Measurements from ENCODE around the gene COA5.

DNA sequence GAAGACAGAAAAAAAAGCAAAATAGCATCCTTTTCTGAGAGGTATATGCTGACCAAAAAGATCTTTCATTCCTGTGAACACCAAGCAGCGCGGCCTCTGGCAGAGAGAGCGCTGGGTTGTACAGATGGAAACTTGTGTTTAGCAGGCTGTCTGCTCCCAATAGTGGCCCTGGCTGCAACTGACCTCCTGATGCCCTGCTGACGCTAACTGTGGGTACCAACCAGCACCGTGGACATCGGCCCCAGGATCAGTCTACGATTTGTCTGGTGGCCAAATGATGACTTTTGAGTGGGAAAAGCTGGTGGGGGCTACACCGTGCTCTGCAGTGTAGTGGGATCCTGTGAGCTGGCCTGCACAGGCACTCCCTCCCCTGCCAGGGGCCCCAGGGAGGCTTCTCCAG, 15.7 kb downstream of the COA5 start:
- TF ChIP-seq, protein P1, sequence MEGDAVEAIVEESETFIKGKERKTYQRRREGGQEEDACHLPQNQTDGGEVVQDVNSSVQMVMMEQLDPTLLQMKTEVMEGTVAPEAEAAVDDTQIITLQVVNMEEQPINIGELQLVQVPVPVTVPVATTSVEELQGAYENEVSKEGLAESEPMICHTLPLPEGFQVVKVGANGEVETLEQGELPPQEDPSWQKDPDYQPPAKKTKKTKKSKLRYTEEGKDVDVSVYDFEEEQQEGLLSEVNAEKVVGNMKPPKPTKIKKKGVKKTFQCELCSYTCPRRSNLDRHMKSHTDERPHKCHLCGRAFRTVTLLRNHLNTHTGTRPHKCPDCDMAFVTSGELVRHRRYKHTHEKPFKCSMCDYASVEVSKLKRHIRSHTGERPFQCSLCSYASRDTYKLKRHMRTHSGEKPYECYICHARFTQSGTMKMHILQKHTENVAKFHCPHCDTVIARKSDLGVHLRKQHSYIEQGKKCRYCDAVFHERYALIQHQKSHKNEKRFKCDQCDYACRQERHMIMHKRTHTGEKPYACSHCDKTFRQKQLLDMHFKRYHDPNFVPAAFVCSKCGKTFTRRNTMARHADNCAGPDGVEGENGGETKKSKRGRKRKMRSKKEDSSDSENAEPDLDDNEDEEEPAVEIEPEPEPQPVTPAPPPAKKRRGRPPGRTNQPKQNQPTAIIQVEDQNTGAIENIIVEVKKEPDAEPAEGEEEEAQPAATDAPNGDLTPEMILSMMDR (IDR thresholded peaks at IDR 0.05): no peak
- TF ChIP-seq POLR2A (IDR thresholded peaks at IDR 0.05): no peak
